Skin epidermis (tissue), 12 donors: ENCODE measurements around the gene TRIM64C.
"Not testable (repeated sequence)": the region's sequence is repeated elsewhere in the genome, so short reads cannot be mapped to it uniquely, and the experiment has no call there.

Source experiments
- H3K27ac ChIP-seq, 21 experiments: fragments of 200-600 bp; sonication (generic) in 11 of 21; one replicate each; pipeline ENCODE4 v1.5.0; 2020; ENCODE audit warnings: mild to moderate bottlenecking in 3 of 21, inconsistent platforms in 2 of 21, moderate library complexity in 2 of 21
- H3K4me3 ChIP-seq, 7 experiments: fragments of 200-600 bp; sonication (generic) in 2 of 7; one replicate each; pipeline ENCODE4 v1.5.0; 2020; ENCODE audit warnings: inconsistent platforms in 2 of 7, mild to moderate bottlenecking in 2 of 7, moderate library complexity in 1 of 7

Gene TRIM64C

GRCh38 chr11:49059012-49059411, at the start of gene TRIM64C:
TSS of gene TRIM64C (minus strand) at chr11:49059112. CDS start at chr11:49059112, 0 bp downstream.
- not testable (repeated sequence) for H3K4me3 ChIP-seq, H3K27ac ChIP-seq

- not testable (repeated sequence) for H3K27ac ChIP-seq, H3K4me3 ChIP-seq
Measured at GRCh38 chr11:49102356-49102755, 43.4 kb upstream of the TRIM64C start.

GRCh38 chr11:49069897-49070296, 11.0 kb upstream of the TRIM64C start:
- H3K27ac ChIP-seq, H3K4me3 ChIP-seq: not testable (repeated sequence)

GRCh38 chr11:49049821-49050220, 9.1 kb downstream of the TRIM64C start:
- not testable (repeated sequence) for H3K27ac ChIP-seq, H3K4me3 ChIP-seq

- not testable (repeated sequence) for H3K4me3 ChIP-seq, H3K27ac ChIP-seq
Measured at GRCh38 chr11:49048229-49048628, 10.7 kb downstream of the TRIM64C start.

GRCh38 chr11:49028523-49028922, 30.4 kb downstream of the TRIM64C start, which contains the start of gene TRIM49B:
TSS of gene TRIM49B (plus strand) at chr11:49028823. CDS start at chr11:49031600, 2,777 bp downstream.
- H3K27ac ChIP-seq, H3K4me3 ChIP-seq: not testable (repeated sequence)
